AG04450 (cell line): ENCODE measurements around the gene SLC44A2. TPM values are rescaled to one million over a fixed set of nuclear protein-coding genes. Genes with fewer than 3 reads are reported as not detected.
A peak's percentile ranks its signal among the peaks of the same experiment; 100 is the strongest.

Experiments
- CTCF ChIA-PET: fragments of 300-600, 350-600 bp; formaldehyde crosslinking; extraction: SDS; loops from one replicate; lab custom pipeline; 2022; ENCODE audit warnings: antibody characterized with exemption, inconsistent platforms; lab: Charles Lee
- POLR2A ChIA-PET: fragments of 350-600 bp; formaldehyde crosslinking; extraction: SDS; loops from one replicate; lab custom pipeline; 2021; ENCODE audit warnings: antibody characterized with exemption, inconsistent platforms; lab: Yijun Ruan, JAX
- DNase-seq: peaks from one replicate; pipeline ENCODE4 v3.0.0-alpha.2; 2011; ENCODE audit warnings: low read depth, low spot score
- H3K27ac ChIP-seq: one replicate; pipeline ENCODE4 v1.5.1; 2012; ENCODE audit warnings: low read depth, low read length, control low read depth
- H3K27me3 ChIP-seq: one replicate; pipeline ENCODE4 v1.6.0; 2012; ENCODE audit warnings: low read length; ENCODE audit not compliant: control insufficient read depth, insufficient read depth
- H3K4me3 ChIP-seq: 2 replicates; pipeline ENCODE4 v1.5.1; 2011; ENCODE audit warnings: mild to moderate bottlenecking, low read depth, low read length, control low read depth
- H3K9me3 ChIP-seq: 2 replicates; pipeline ENCODE4 v1.5.1; 2012; ENCODE audit warnings: low read length; ENCODE audit not compliant: control insufficient read depth, insufficient read depth
- CTCF ChIP-seq: IDR thresholded peaks from 2 replicates; pipeline ENCODE4 v1.5.1; 2011; ENCODE audit warnings: low read depth, low read length, control low read depth, inconsistent platforms
- polyA plus RNA-seq: library from polyadenylated mRNA; depleted of rRNA; stranded (reverse); fragments of >200 nt; gene quantifications from 2 replicates; pipeline ENCODE4 v1.2.3, GENCODE V29; 2011

The SLC44A2 gene
- polyA plus RNA-seq, 1 experiment: 80.5 TPM

DNA sequence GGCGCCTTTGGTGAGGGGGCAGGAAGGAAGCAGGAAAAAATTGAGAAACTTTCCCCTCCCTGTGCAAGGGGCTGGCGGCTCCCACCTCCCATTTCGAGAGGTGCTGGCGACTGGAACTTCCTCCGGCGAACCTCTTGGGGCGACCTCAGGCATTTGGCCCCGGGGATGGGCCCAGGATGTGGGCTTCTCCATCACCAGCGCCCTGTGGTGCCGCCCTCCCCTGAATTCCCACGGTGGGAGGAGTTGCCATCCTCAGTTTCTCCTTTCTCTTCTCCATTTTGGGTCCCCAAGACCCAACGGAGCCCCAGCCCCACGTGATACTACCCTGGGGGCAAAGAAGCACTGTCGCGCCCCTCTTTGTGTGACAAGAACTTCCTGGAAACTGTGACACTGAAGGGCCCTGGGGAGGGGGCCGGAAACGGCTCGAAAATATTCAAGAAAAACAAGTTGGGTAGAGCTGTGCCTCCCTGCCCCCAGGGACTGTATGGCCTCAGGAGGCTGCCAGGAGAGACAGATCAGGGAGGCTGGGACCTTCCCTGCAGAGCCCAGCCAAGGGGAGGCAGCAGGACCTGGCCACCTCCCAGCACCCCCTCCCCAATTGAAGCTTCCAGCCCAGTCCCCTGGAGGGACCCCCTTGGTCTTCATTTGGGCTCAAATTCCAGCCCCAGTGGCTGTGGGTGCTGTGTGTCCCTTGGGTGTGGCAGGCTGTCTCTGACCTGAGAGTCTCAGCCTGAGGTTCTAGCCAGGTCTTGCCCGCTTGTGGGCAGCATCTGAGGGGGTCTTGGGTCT lies 22.1 kb upstream of the SLC44A2 start:
- H3K4me3 ChIP-seq: peak overlapping the region; percentile 92
- H3K27me3 ChIP-seq: peaks cover 7% of the 10 kb centered on the region
- DNase-seq: no peak
- H3K9me3 ChIP-seq: no peaks in the 10 kb centered on the region; the same call in 1 of the 2 replicates
- ChIA-PET CTCF (interaction anchor here (1.1 to 2.0 kb wide), 2 partner anchors 21 to 41 kb away, joined by 3 to 6 read pairs; no protein-coding TSS in a partner anchor), POLR2A (no interaction called here)
- no peak for TF ChIP-seq CTCF
- peak overlapping the region; percentile 47 for H3K27ac ChIP-seq

GRCh38 chr19:10603873-10604459 lies 21.4 kb upstream of the SLC44A2 start:
- CTCF ChIA-PET: interaction anchor here (1.1 to 1.7 kb wide), 3 partner anchors 21 to 41 kb away, joined by 3 to 5 read pairs (median 5); no protein-coding TSS in a partner anchor
- no peaks in the 10 kb centered on the region; the same call in 1 of the 2 replicates for H3K9me3 ChIP-seq
- H3K27me3 ChIP-seq: peaks cover 6% of the 10 kb centered on the region
- POLR2A ChIA-PET: no interaction called here
- H3K4me3 ChIP-seq: peak overlapping the region; percentile 92
- TF ChIP-seq CTCF: no peak
- H3K27ac ChIP-seq: no peak overlapping the region
- DNase-seq: no peak

GRCh38 chr19:10604460-10604980 lies 20.8 kb upstream of the SLC44A2 start:
- Histone ChIP-seq H3K9me3 (no peaks in the 10 kb centered on the region; the same call in 1 of the 2 replicates), H3K27me3 (peaks cover 5% of the 10 kb centered on the region), H3K27ac (no peak overlapping the region), H3K4me3 (0 out of 2 replicates have a peak overlapping the region, but pooled peaks have one; percentile 2)
- CTCF ChIA-PET: interaction anchor here (1.1 to 1.7 kb wide), 3 partner anchors 22 to 40 kb away, joined by 3 to 5 read pairs (median 5); no protein-coding TSS in a partner anchor
- DNase-seq: no peak
- POLR2A ChIA-PET: no interaction called here
- no peak for TF ChIP-seq CTCF

GRCh38 chr19:10611907-10612306 lies 13.4 kb upstream of the SLC44A2 start:
- Histone ChIP-seq H3K27ac (no peak overlapping the region), H3K4me3 (no peak overlapping the region), H3K27me3 (no peaks in the 10 kb centered on the region), H3K9me3 (no peaks in the 10 kb centered on the region)
- POLR2A ChIA-PET: interaction anchor here (0.5 to 0.7 kb wide), 2 partner anchors 36 to 83 kb away, joined by 3 read pairs; no protein-coding TSS in a partner anchor
- CTCF ChIA-PET: interaction anchor here (0.9 to 1.9 kb wide), 4 partner anchors 30 to 259 kb away, joined by 3 to 7 read pairs (median 3); partner anchors contain the start of gene CARM1
- TF ChIP-seq CTCF: no peak
- DNase-seq: no peak
